NT2/D1 (cell line): ENCODE measurements around the gene PPP1R9A.

Experiments used
- SUZ12 ChIP-seq: IDR thresholded peaks from 2 replicates; pipeline ENCODE4 v1.6.1; 2011; ENCODE audit not compliant: insufficient read length, insufficient read depth; ENCODE audit errors: extremely low read depth
- YY1 ChIP-seq: IDR thresholded peaks from 2 replicates; pipeline ENCODE4 v1.6.1; 2011; ENCODE audit not compliant: insufficient read length, insufficient read depth
- ZNF274 ChIP-seq: IDR thresholded peaks from 2 replicates; pipeline ENCODE4 v1.6.1; 2011; ENCODE audit warnings: mild to moderate bottlenecking, low read depth, low read length

- TF ChIP-seq YY1, result no peak
- no peak for TF ChIP-seq ZNF274
- TF ChIP-seq SUZ12, result no peak
Measured at GRCh38 chr7:95312561-95312960, 405.2 kb downstream of the PPP1R9A start.
